SU-DHL-6 (cell line): Measurements from ENCODE around the gene NRG3.

Experiments
- EZH2phosphoT487 ChIP-seq: fragments of 200-600 bp; sonication (generic), shearing (Covaris generic); conservative IDR thresholded peaks from 2 replicates; pipeline ENCODE4 v1.6.1; 2018; ENCODE audit warnings: mild to moderate bottlenecking, antibody characterized with exemption, low read length, moderate library complexity, mixed read lengths
- TF ChIP-seq, protein P1 (sequence below): fragments of 200-600 bp; sonication (generic); IDR thresholded peaks from one replicate; pipeline ENCODE4 v1.5.1; 2017; ENCODE audit warnings: antibody characterized with exemption, mild to moderate bottlenecking, low read length, moderate library complexity; ENCODE audit not compliant: insufficient read depth, poor library complexity, severe bottlenecking

DNA sequence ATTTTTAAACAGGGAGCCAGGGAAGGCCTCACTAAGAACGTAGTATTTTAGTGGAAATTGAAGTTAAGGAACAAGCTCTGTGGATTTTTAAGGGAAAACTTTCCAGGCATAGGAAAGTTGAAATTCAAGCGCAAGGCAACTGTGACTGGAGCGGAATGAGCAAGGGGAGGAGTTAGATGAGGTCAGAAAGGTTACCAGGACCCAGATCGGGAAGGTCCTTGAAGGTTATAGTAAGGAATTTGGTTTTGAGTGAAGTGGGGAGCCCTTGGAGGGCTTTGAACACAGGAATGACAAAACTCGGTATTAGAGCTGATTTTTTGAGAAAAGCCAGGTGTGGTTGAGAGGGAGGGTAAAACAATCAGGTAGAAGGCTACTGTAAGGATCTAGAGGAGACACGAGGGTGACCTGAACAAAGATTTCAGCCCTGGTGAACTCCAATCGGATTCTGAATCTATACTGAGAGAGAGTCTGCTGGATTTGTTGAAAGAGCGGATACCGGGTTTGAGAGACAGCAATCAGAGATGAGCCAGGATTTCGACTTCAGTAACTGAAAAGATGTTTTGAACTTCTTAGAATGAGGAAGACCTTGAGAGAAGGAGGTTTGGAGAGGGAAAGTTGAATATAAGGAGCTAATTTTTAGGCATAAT, 1013.9 kb downstream of the NRG3 start:
- TF ChIP-seq, protein P1, sequence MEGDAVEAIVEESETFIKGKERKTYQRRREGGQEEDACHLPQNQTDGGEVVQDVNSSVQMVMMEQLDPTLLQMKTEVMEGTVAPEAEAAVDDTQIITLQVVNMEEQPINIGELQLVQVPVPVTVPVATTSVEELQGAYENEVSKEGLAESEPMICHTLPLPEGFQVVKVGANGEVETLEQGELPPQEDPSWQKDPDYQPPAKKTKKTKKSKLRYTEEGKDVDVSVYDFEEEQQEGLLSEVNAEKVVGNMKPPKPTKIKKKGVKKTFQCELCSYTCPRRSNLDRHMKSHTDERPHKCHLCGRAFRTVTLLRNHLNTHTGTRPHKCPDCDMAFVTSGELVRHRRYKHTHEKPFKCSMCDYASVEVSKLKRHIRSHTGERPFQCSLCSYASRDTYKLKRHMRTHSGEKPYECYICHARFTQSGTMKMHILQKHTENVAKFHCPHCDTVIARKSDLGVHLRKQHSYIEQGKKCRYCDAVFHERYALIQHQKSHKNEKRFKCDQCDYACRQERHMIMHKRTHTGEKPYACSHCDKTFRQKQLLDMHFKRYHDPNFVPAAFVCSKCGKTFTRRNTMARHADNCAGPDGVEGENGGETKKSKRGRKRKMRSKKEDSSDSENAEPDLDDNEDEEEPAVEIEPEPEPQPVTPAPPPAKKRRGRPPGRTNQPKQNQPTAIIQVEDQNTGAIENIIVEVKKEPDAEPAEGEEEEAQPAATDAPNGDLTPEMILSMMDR, result no peak
- no peak for TF ChIP-seq EZH2phosphoT487
